T-cell (primary cell): ENCODE measurements around the gene SNX13. TPM values are rescaled to one million over a fixed set of nuclear protein-coding genes. Genes with fewer than 3 reads are reported as not detected.

ENCODE experiments used
- ATAC-seq, 4 experiments: fragments of 200-7000 bp in 3 of 4; fragments of 150-1000 bp in 1 of 4; cut with Tn5 transposase; replicated peaks in 1 of 4; 1 replicate in 3 of 4; 2 replicates in 1 of 4; pipeline ENCODE4 v1.10.0; 2021; ENCODE audit warnings: moderate library complexity in 3 of 4, mild to moderate bottlenecking in 2 of 4, moderate number of reproducible peaks in 1 of 4
- CTCF ChIA-PET, 2 donors: fragments of 300-600 bp; sonication (Branson Sonifier 250); formaldehyde crosslinking; loops; one replicate each; lab custom pipeline; 2022; ENCODE audit warnings: antibody characterized with exemption in 2 of 2; lab: Charles Lee
- POLR2A ChIA-PET, 2 donors: fragments of 300-600 bp; sonication (Branson Sonifier 250); formaldehyde crosslinking; loops; one replicate each; lab custom pipeline; 2022; ENCODE audit warnings: antibody characterized with exemption in 2 of 2; lab: Charles Lee
- DNase-seq, 35 experiments: peaks; one replicate each; pipeline versions ENCODE4 v3.0.0 to v3.0.0-alpha.2; 2013 to 2023
- H3K27ac ChIP-seq: one replicate; pipeline ENCODE4 v1.5.1; 2013; ENCODE audit warnings: low read length
- H3K27me3 ChIP-seq, 2 experiments: replicated peaks in 1 of 2; 1 replicate in 1 of 2; 2 replicates in 1 of 2; pipeline versions ENCODE4 v1.6.1 to v1.7.0; 2013; ENCODE audit warnings: low read length in 1 of 2, mixed read lengths in 1 of 2; ENCODE audit not compliant: control insufficient read depth in 2 of 2, insufficient read depth in 2 of 2; ENCODE audit errors: extremely low read depth in 1 of 2
- H3K36me3 ChIP-seq, 2 donors: 1 replicate in 1 of 2; 2 replicates in 1 of 2; pipeline versions ENCODE4 v1.6.1 to v1.7.0; 2013; ENCODE audit warnings: low read length in 1 of 2; ENCODE audit not compliant: control insufficient read depth in 2 of 2, insufficient read depth in 1 of 2; ENCODE audit errors: extremely low read depth in 1 of 2
- H3K4me1 ChIP-seq, 2 experiments: 1 replicate in 1 of 2; 2 replicates in 1 of 2; pipeline versions ENCODE4 v1.6.1 to v1.7.0; 2013; ENCODE audit warnings: low read length in 2 of 2, mixed read lengths in 1 of 2; ENCODE audit not compliant: insufficient read depth in 2 of 2, control insufficient read depth in 1 of 2; ENCODE audit errors: extremely low read depth in 1 of 2
- H3K4me3 ChIP-seq, 2 donors: 1 replicate in 1 of 2; 2 replicates in 1 of 2; pipeline versions ENCODE4 v1.5.1 to v1.7.0; 2013; ENCODE audit warnings: mild to moderate bottlenecking in 2 of 2, low read length in 1 of 2, moderate library complexity in 1 of 2; ENCODE audit not compliant: control insufficient read depth in 1 of 2; ENCODE audit errors: extremely low read depth in 1 of 2
- H3K9me3 ChIP-seq: 2 replicates; pipeline ENCODE4 v1.7.0; 2013
- H3K27ac Mint-ChIP-seq, 2 donors: one replicate each; pipeline ENCODE4 v1.8.0; 2020 to 2021; ENCODE audit warnings: mild to moderate bottlenecking in 2 of 2, mixed read lengths in 2 of 2
- H3K27me3 Mint-ChIP-seq, 2 donors: one replicate each; pipeline ENCODE4 v1.8.0; 2021 to 2022; ENCODE audit warnings: mixed read lengths in 2 of 2
- H3K36me3 Mint-ChIP-seq: one replicate; pipeline ENCODE4 v1.8.0; 2021; ENCODE audit warnings: mixed read lengths
- H3K4me1 Mint-ChIP-seq, 3 donors: one replicate each; pipeline ENCODE4 v1.8.0; 2020 to 2022; ENCODE audit warnings: mixed read lengths in 3 of 3, mild to moderate bottlenecking in 1 of 3
- H3K4me3 Mint-ChIP-seq, 3 donors: one replicate each; pipeline ENCODE4 v1.8.0; 2020 to 2022; ENCODE audit warnings: mild to moderate bottlenecking in 3 of 3, mixed read lengths in 3 of 3, moderate library complexity in 3 of 3
- H3K9me3 Mint-ChIP-seq, 3 donors: one replicate each; pipeline ENCODE4 v1.8.0; 2020 to 2022; ENCODE audit warnings: mixed read lengths in 3 of 3
- WGBS: methylation state at CpG from one replicate; pipeline ENCODE4 v1.1.5; 2013; ENCODE audit warnings: missing lambda C conversion rate; ENCODE audit not compliant: insufficient coverage; 5-methylcytosine and 5-hydroxymethylcytosine counted together
- total RNA-seq, 35 experiments: library from RNA in 6 of 35; stranded (reverse) in 6 of 35; fragments of 120-200 nt in 1 of 35; gene quantifications; one replicate each; pipeline versions ENCODE4 v1.2.1 to v1.2.4 and lab custom pipeline; 2013 to 2026

Gene SNX13
- total RNA-seq, 5 donors from 2014 or later (not counting 1 experiment from before 2014, with no cell fraction given), result 29.4 to 34.1 (median 33.1) TPM

GRCh38 chr7:17774248-17774647 is 166.0 kb downstream of the SNX13 start:
- ChIA-PET CTCF (interaction anchor here in 1 of 2 donors (0.5 kb wide), 1 partner anchor 29 kb away, joined by 3 read pairs; no protein-coding TSS in a partner anchor), POLR2A (interaction anchor here in 1 of 2 donors (0.6 kb wide), 1 partner anchor 41 kb away, joined by 3 read pairs; no protein-coding TSS in a partner anchor)
- no peaks in the 10 kb centered on the region for H3K27me3 Mint-ChIP-seq
- Histone ChIP-seq H3K4me1 (no peaks in the 10 kb centered on the region), H3K27ac (no peak overlapping the region), H3K36me3 (no peaks in the 10 kb centered on the region), H3K9me3 (no peaks in the 10 kb centered on the region), H3K27me3 (no peaks in the 10 kb centered on the region), H3K4me3 (no peak overlapping the region)
- H3K36me3 Mint-ChIP-seq, result no peaks in the 10 kb centered on the region
- no peak overlapping the region for H3K27ac Mint-ChIP-seq
- WGBS, result 100% methylated on average over 1 of the region's 2 CpGs
- H3K4me1 Mint-ChIP-seq, result peaks cover 0 to 9% (median 0%) of the 10 kb centered on the region in 3 donors
- H3K4me3 Mint-ChIP-seq, result no peak overlapping the region
- no peaks in the 10 kb centered on the region for H3K9me3 Mint-ChIP-seq
- ATAC-seq (no peak), DNase-seq (no peak)

- no peaks in the 10 kb centered on the region for H3K9me3 Mint-ChIP-seq
- Histone ChIP-seq H3K27me3 (no peaks in the 10 kb centered on the region), H3K4me3 (no peak overlapping the region), H3K9me3 (no peaks in the 10 kb centered on the region), H3K36me3 (no peaks in the 10 kb centered on the region), H3K4me1 (no peaks in the 10 kb centered on the region), H3K27ac (no peak overlapping the region)
- H3K27me3 Mint-ChIP-seq, result no peaks in the 10 kb centered on the region
- peaks cover 0 to 9% (median 0%) of the 10 kb centered on the region in 3 donors for H3K4me1 Mint-ChIP-seq
- H3K36me3 Mint-ChIP-seq, result no peaks in the 10 kb centered on the region
- peak in 1 of 35 experiments; percentile 5 for DNase-seq
- ChIA-PET CTCF (interaction anchor here (0.7 to 1.0 kb wide), 3 partner anchors 19 to 1627 kb away, joined by 3 to 4 read pairs (median 4); no protein-coding TSS in a partner anchor), POLR2A (interaction anchor here in 1 of 2 donors (0.7 kb wide), 1 partner anchor 1221 kb away, joined by 3 read pairs; no protein-coding TSS in a partner anchor)
- no peak for ATAC-seq
- H3K27ac Mint-ChIP-seq, result no peak overlapping the region
- no peak overlapping the region for H3K4me3 Mint-ChIP-seq
- WGBS, result 67% methylated on average over 2 of the region's 4 CpGs
Observed at GRCh38 chr7:17773289-17773626, 167.0 kb downstream of the SNX13 start.

GRCh38 chr7:17772581-17773288 is 167.6 kb downstream of the SNX13 start:
- Histone ChIP-seq H3K9me3 (no peaks in the 10 kb centered on the region), H3K27me3 (no peaks in the 10 kb centered on the region), H3K4me1 (no peaks in the 10 kb centered on the region), H3K27ac (no peak overlapping the region), H3K36me3 (no peaks in the 10 kb centered on the region), H3K4me3 (no peak overlapping the region)
- H3K36me3 Mint-ChIP-seq, result no peaks in the 10 kb centered on the region
- no CpG with 5 or more reads among the region's 4 CpGs for WGBS
- no peak for DNase-seq
- H3K9me3 Mint-ChIP-seq, result no peaks in the 10 kb centered on the region
- H3K27me3 Mint-ChIP-seq, result no peaks in the 10 kb centered on the region
- CTCF ChIA-PET, result interaction anchor here (0.7 to 1.0 kb wide), 4 partner anchors 10 to 1628 kb away, joined by 3 to 4 read pairs (median 4); no protein-coding TSS in a partner anchor
- H3K4me1 Mint-ChIP-seq, result peaks cover 0 to 9% (median 0%) of the 10 kb centered on the region in 3 donors
- POLR2A ChIA-PET, result interaction anchor here in 1 of 2 donors (0.7 kb wide), 1 partner anchor 1220 kb away, joined by 3 read pairs; no protein-coding TSS in a partner anchor
- H3K27ac Mint-ChIP-seq, result no peak overlapping the region
- no peak overlapping the region for H3K4me3 Mint-ChIP-seq
- ATAC-seq, result no peak

GRCh38 chr7:17771901-17772408 is 168.3 kb downstream of the SNX13 start:
- H3K36me3 ChIP-seq, result no peaks in the 10 kb centered on the region
- no peak for ATAC-seq
- Mint-ChIP-seq H3K9me3 (peaks cover 0 to under 1% (median 0%) of the 10 kb centered on the region in 3 donors), H3K27me3 (no peaks in the 10 kb centered on the region), H3K27ac (no peak overlapping the region), H3K4me3 (no peak overlapping the region), H3K4me1 (peaks cover 0 to 9% (median 0%) of the 10 kb centered on the region in 3 donors), H3K36me3 (peaks cover under 1% of the 10 kb centered on the region)
- H3K4me1 ChIP-seq, result no peaks in the 10 kb centered on the region
- WGBS, result 100% methylated on average over 1 of the region's 3 CpGs
- DNase-seq, result no peak
- H3K27ac ChIP-seq, result no peak overlapping the region
- ChIA-PET CTCF (interaction anchor here (0.6 to 2.5 kb wide), 5 partner anchors 11 to 1629 kb away, joined by 3 to 9 read pairs (median 4); no protein-coding TSS in a partner anchor), POLR2A (no interaction called here)
- no peak overlapping the region for H3K4me3 ChIP-seq
- no peaks in the 10 kb centered on the region for H3K9me3 ChIP-seq
- no peaks in the 10 kb centered on the region for H3K27me3 ChIP-seq

GRCh38 chr7:17770710-17771375 is 169.5 kb downstream of the SNX13 start:
- ChIA-PET POLR2A (no interaction called here), CTCF (interaction anchor here (0.6 to 2.5 kb wide), 10 partner anchors 21 to 582 kb away, joined by 3 to 11 read pairs (median 6); no protein-coding TSS in a partner anchor)
- no peaks in the 10 kb centered on the region for H3K9me3 ChIP-seq
- no peak for DNase-seq
- peaks cover 8% of the 10 kb centered on the region for H3K36me3 Mint-ChIP-seq
- no peaks in the 10 kb centered on the region for H3K27me3 ChIP-seq
- no peak overlapping the region for H3K27ac ChIP-seq
- peaks cover 0 to 9% (median 0%) of the 10 kb centered on the region in 3 donors for H3K4me1 Mint-ChIP-seq
- peaks cover 0 to 4% (median 0%) of the 10 kb centered on the region in 3 donors for H3K9me3 Mint-ChIP-seq
- 80% methylated on average over 1 of the region's 4 CpGs for WGBS
- H3K27me3 Mint-ChIP-seq, result no peaks in the 10 kb centered on the region
- no peaks in the 10 kb centered on the region for H3K4me1 ChIP-seq
- H3K27ac Mint-ChIP-seq, result no peak overlapping the region
- H3K4me3 ChIP-seq, result no peak overlapping the region
- H3K36me3 ChIP-seq, result no peaks in the 10 kb centered on the region
- ATAC-seq, result no peak
- no peak overlapping the region for H3K4me3 Mint-ChIP-seq

GRCh38 chr7:17769918-17770317 is 170.4 kb downstream of the SNX13 start:
- peaks cover 0 to 4% (median 0%) of the 10 kb centered on the region in 3 donors for H3K9me3 Mint-ChIP-seq
- no peak overlapping the region for H3K4me3 Mint-ChIP-seq
- peaks cover 8% of the 10 kb centered on the region for H3K36me3 Mint-ChIP-seq

More at GRCh38 chr7:17769918-17770317, 170.4 kb downstream of the SNX13 start:
- CTCF ChIA-PET, result interaction anchor here (0.6 to 2.5 kb wide), 13 partner anchors 16 to 583 kb away, joined by 3 to 11 read pairs (median 4); no protein-coding TSS in a partner anchor
- Histone ChIP-seq H3K27me3 (no peaks in the 10 kb centered on the region), H3K4me3 (no peak overlapping the region), H3K9me3 (no peaks in the 10 kb centered on the region), H3K27ac (no peak overlapping the region), H3K4me1 (no peaks in the 10 kb centered on the region), H3K36me3 (no peaks in the 10 kb centered on the region)
- DNase-seq (peak in 30 of 35 experiments; percentile 8 to 60 (median 29)), ATAC-seq (peak in 3 of 4 experiments; percentile 33 to 44 (median 42))
- POLR2A ChIA-PET, result no interaction called here
- no peak overlapping the region for H3K27ac Mint-ChIP-seq
- WGBS, result no CpG with 5 or more reads among the region's 2 CpGs
- H3K27me3 Mint-ChIP-seq, result no peaks in the 10 kb centered on the region
- peaks cover 0 to 9% (median 0%) of the 10 kb centered on the region in 3 donors for H3K4me1 Mint-ChIP-seq
